Tibial nerve (tissue), 3 donors: Measurements from ENCODE around the gene SCGB2A2.

Experiments
- CTCF ChIP-seq, 5 experiments: fragments of 200-600 bp in 3 of 5; fragments of 450-650 bp in 2 of 5; sonication (generic) in 3 of 5; IDR thresholded peaks; one replicate each; pipeline ENCODE4 v1.5.1; 2016 to 2019; ENCODE audit warnings: antibody characterized with exemption in 5 of 5, mild to moderate bottlenecking in 3 of 5, moderate library complexity in 2 of 5
- POLR2A ChIP-seq, 2 donors: fragments of 450-650 bp; IDR thresholded peaks; one replicate each; pipeline ENCODE4 v1.6.1; 2017; ENCODE audit warnings: antibody characterized with exemption in 2 of 2, mild to moderate bottlenecking in 2 of 2, moderate library complexity in 2 of 2

DNA sequence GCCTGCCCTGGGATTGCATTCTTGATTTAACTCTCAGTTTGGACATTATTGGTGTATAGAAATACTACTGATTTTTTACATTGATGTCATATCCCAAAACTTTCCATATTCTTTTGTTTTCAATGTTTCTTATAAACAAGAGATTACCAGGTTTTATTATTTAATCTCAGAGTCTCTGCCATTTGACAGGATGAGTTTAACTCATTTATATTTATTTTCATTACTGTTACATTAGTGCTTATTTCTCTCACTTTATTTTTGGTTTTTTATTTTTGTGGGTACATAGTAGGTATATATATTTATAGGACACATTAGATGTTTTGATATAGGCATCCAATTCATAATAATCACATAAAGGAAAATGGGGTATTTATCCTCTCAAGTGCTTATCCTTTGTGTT is 38.0 kb downstream of the SCGB2A2 start:
- TF ChIP-seq CTCF (IDR thresholded peaks at IDR 0.05): no peak
- no peak for TF ChIP-seq POLR2A (IDR thresholded peaks at IDR 0.05)
